Testis (tissue), 2 donors: ENCODE measurements around the gene ITPRIP.

Experiments used
- POLR2A ChIP-seq: fragments of 450-650 bp; IDR thresholded peaks from one replicate; pipeline ENCODE4 v1.6.1; 2017; ENCODE audit warnings: antibody characterized with exemption, mild to moderate bottlenecking, moderate library complexity
- TF ChIP-seq, protein P1 (sequence below), 3 experiments: fragments of 450-650 bp in 2 of 3; fragments of 200-600 bp in 1 of 3; sonication (generic) in 1 of 3; IDR thresholded peaks; one replicate each; pipeline ENCODE4 v1.5.1; 2016 to 2019; ENCODE audit warnings: antibody characterized with exemption in 3 of 3, mild to moderate bottlenecking in 2 of 3, moderate library complexity in 1 of 3

DNA sequence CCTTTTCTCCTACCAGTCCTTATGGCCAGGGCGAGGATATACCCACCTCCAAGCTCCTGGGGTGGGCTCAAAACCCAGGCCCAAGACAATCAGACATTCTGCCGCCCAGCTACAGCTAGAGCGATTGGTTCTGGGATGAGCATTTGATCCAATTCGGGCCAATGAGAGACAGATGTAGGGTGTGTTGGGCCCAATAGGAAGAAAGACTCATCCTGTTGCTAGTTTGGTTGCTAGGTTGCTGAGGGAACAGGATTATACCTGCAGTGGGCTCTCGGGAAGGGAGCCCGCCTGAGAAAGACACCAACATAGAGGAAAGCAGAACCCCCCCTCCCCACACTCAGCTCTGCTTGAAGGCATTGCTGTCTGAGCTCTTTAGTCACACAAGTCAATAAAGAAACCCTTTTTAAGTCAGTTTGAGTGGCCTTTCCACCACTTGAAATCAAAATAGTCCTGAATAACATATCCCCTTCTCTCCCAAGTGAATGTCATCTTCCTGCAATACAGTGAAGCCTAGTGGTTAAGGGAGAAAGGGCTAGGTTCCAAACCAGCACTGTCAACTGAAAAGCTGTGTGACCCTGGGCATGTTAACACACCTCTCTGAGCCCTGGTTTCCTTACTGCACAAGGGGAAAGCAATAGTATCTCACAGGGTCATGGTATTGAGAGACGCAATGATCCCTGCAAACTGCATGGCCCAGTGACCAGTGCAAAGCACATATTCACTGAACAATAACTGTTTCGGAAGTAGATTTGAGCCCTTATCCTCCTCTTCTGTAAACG lies 21.8 kb downstream of the ITPRIP start:
- TF ChIP-seq, protein P1, sequence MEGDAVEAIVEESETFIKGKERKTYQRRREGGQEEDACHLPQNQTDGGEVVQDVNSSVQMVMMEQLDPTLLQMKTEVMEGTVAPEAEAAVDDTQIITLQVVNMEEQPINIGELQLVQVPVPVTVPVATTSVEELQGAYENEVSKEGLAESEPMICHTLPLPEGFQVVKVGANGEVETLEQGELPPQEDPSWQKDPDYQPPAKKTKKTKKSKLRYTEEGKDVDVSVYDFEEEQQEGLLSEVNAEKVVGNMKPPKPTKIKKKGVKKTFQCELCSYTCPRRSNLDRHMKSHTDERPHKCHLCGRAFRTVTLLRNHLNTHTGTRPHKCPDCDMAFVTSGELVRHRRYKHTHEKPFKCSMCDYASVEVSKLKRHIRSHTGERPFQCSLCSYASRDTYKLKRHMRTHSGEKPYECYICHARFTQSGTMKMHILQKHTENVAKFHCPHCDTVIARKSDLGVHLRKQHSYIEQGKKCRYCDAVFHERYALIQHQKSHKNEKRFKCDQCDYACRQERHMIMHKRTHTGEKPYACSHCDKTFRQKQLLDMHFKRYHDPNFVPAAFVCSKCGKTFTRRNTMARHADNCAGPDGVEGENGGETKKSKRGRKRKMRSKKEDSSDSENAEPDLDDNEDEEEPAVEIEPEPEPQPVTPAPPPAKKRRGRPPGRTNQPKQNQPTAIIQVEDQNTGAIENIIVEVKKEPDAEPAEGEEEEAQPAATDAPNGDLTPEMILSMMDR (IDR thresholded peaks at IDR 0.05) = no peak
- TF ChIP-seq POLR2A = no peak
